IMR-90 (cell line): Measurements from ENCODE around the gene SCGB3A2. TPM values are rescaled to one million over a fixed set of nuclear protein-coding genes. Genes with fewer than 3 reads are reported as not detected.

Source experiments
- ATAC-seq: fragments of 200-7000 bp; cut with Tn5 transposase; 2 replicates; pipeline ENCODE4 v1.9.1; 2020; ENCODE audit warnings: low read depth, mild to moderate bottlenecking, moderate library complexity
- BruUV-seq: library from RNA; stranded (reverse); fragments of 400-500 nt; replicated peaks from 2 replicates; lab custom pipeline; 2021; lab: Mats Ljungman, UMichigan
- CTCF ChIA-PET: fragments of 300-600 bp; formaldehyde crosslinking; extraction: SDS; loops from one replicate; lab custom pipeline; 2021; ENCODE audit warnings: antibody characterized with exemption; lab: Yijun Ruan, JAX
- POLR2A ChIA-PET: fragments of 300-600 bp; sonication (Branson Sonifier 250); formaldehyde crosslinking; loops from one replicate; lab custom pipeline; 2022; ENCODE audit warnings: antibody characterized with exemption; ENCODE audit not compliant: unreplicated experiment; lab: Charles Lee
- DNase-seq: peaks from one replicate; pipeline ENCODE4 v3.0.0; 2013
- H2AFZ ChIP-seq: replicated peaks from 2 replicates; pipeline ENCODE3; 2013; ENCODE audit warnings: low read length, mild to moderate bottlenecking; ENCODE audit not compliant: poor library complexity
- H2AK5ac ChIP-seq: 2 replicates; pipeline ENCODE4 v1.6.1; 2013; ENCODE audit warnings: low read depth, low read length, inconsistent platforms
- H2AK9ac ChIP-seq: replicated peaks from 2 replicates; pipeline ENCODE3; 2013; ENCODE audit warnings: mild to moderate bottlenecking, low read depth, low read length, moderate library complexity; ENCODE audit not compliant: poor library complexity
- H2BK120ac ChIP-seq: 2 replicates; pipeline ENCODE4 v1.6.1; 2013; ENCODE audit warnings: low read depth, low read length, inconsistent platforms
- H2BK15ac ChIP-seq: 3 replicates; pipeline ENCODE4 v1.6.1; 2013; ENCODE audit warnings: low read depth, low read length, inconsistent platforms
- H2BK20ac ChIP-seq: 2 replicates; pipeline ENCODE4 v1.6.1; 2013; ENCODE audit warnings: low read depth, mild to moderate bottlenecking, inconsistent platforms, low read length, moderate library complexity
- H2BK5ac ChIP-seq: 2 replicates; pipeline ENCODE4 v1.6.1; 2013; ENCODE audit warnings: mild to moderate bottlenecking, low read depth, low read length, inconsistent platforms; ENCODE audit not compliant: poor library complexity, severe bottlenecking
- H3K14ac ChIP-seq: replicated peaks from 2 replicates; pipeline ENCODE4 v1.6.1; 2013; ENCODE audit warnings: low read depth, low read length, inconsistent platforms
- H3K18ac ChIP-seq: 2 replicates; pipeline ENCODE4 v1.6.1; 2013; ENCODE audit warnings: low read depth, low read length, control low read depth
- H3K23ac ChIP-seq: 2 replicates; pipeline ENCODE4 v1.6.1; 2013; ENCODE audit warnings: low read depth, low read length, inconsistent platforms
- H3K27ac ChIP-seq: 2 replicates; pipeline ENCODE4 v1.5.1; 2013; ENCODE audit warnings: mild to moderate bottlenecking, control low read depth, low read length; ENCODE audit not compliant: insufficient read depth
- H3K27me3 ChIP-seq: 2 replicates; pipeline ENCODE4 v1.6.1; 2013; ENCODE audit warnings: low read length; ENCODE audit not compliant: control insufficient read depth, insufficient read depth
- H3K36me3 ChIP-seq: 2 replicates; pipeline ENCODE4 v1.6.1; 2013; ENCODE audit warnings: low read length, mixed read lengths; ENCODE audit not compliant: control insufficient read depth, insufficient read depth
- H3K4ac ChIP-seq: 2 replicates; pipeline ENCODE4 v1.6.1; 2013; ENCODE audit warnings: low read depth, low read length, inconsistent platforms
- H3K4me1 ChIP-seq: 2 replicates; pipeline ENCODE4 v1.6.1; 2013; ENCODE audit warnings: low read length, mixed read lengths; ENCODE audit not compliant: control insufficient read depth, insufficient read depth
- H3K4me2 ChIP-seq: 2 replicates; pipeline ENCODE4 v1.6.1; 2013; ENCODE audit warnings: low read depth, mild to moderate bottlenecking, control low read depth, low read length, moderate library complexity
- H3K4me3 ChIP-seq: 2 replicates; pipeline ENCODE4 v1.5.1; 2013; ENCODE audit warnings: low read depth, mild to moderate bottlenecking, control low read depth, low read length, moderate library complexity; ENCODE audit not compliant: insufficient read depth
- H3K56ac ChIP-seq: 2 replicates; pipeline ENCODE4 v1.6.1; 2013; ENCODE audit warnings: low read length, inconsistent platforms; ENCODE audit not compliant: insufficient read depth; ENCODE audit errors: extremely low read depth
- H3K79me1 ChIP-seq, 2 experiments: 2 replicates each; pipeline ENCODE4 v1.6.1; 2013; ENCODE audit warnings: low read length in 2 of 2, inconsistent platforms in 1 of 2, low read depth in 1 of 2
- H3K9ac ChIP-seq: 2 replicates; pipeline ENCODE4 v1.6.1; 2013; ENCODE audit warnings: low read depth, low read length, control low read depth
- H3K9me1 ChIP-seq: 2 replicates; pipeline ENCODE4 v1.6.1; 2013; ENCODE audit warnings: low read length, inconsistent platforms; ENCODE audit not compliant: insufficient read depth
- H3K9me3 ChIP-seq: 2 replicates; pipeline ENCODE4 v1.6.1; 2013; ENCODE audit warnings: low read length; ENCODE audit not compliant: control insufficient read depth, insufficient read depth
- H4K20me1 ChIP-seq: 2 replicates; pipeline ENCODE4 v1.6.1; 2013; ENCODE audit warnings: low read length, inconsistent platforms; ENCODE audit not compliant: insufficient read depth
- H4K5ac ChIP-seq: 2 replicates; pipeline ENCODE4 v1.6.1; 2013; ENCODE audit warnings: mild to moderate bottlenecking, low read depth, low read length, control low read depth
- H4K8ac ChIP-seq, 2 experiments: 2 replicates each; pipeline ENCODE4 v1.6.1; 2013; ENCODE audit warnings: low read depth in 2 of 2, low read length in 2 of 2, control low read depth in 1 of 2, inconsistent platforms in 1 of 2
- H4K91ac ChIP-seq: 2 replicates; pipeline ENCODE4 v1.6.1; 2013; ENCODE audit warnings: low read depth, low read length, inconsistent platforms; ENCODE audit not compliant: insufficient read depth
- BHLHE40 ChIP-seq: fragments of 150-350 bp; IDR thresholded peaks from 2 replicates; pipeline ENCODE4 v1.6.1; 2016; ENCODE audit warnings: mild to moderate bottlenecking, low read depth, low read length
- CHD1 ChIP-seq: IDR thresholded peaks from 2 replicates; pipeline ENCODE4 v1.6.1; 2012; ENCODE audit warnings: low read depth, low read length, improper control_type of control experiment
- MAFK ChIP-seq: IDR thresholded peaks from 2 replicates; pipeline ENCODE4 v1.6.1; 2012; ENCODE audit warnings: low read depth, low read length, improper control_type of control experiment
- MAZ ChIP-seq: IDR thresholded peaks from 2 replicates; pipeline ENCODE4 v1.6.1; 2012; ENCODE audit warnings: low read depth, mild to moderate bottlenecking, low read length, improper control_type of control experiment, moderate library complexity, borderline replicate concordance
- POLR2A ChIP-seq: IDR thresholded peaks from 2 replicates; pipeline ENCODE4 v1.6.1; 2012; ENCODE audit warnings: mild to moderate bottlenecking, low read depth, low read length
- RCOR1 ChIP-seq: IDR thresholded peaks from 2 replicates; pipeline ENCODE4 v1.6.1; 2012; ENCODE audit warnings: mild to moderate bottlenecking, low read length, improper control_type of control experiment; ENCODE audit not compliant: insufficient replicate concordance
- WGBS, 2 experiments: methylation state at CpG; one replicate each; pipeline versions ENCODE4 v1.1.5 to v1.1.7; 2013; ENCODE audit warnings: missing lambda C conversion rate in 2 of 2; ENCODE audit not compliant: insufficient read length in 1 of 2; ENCODE audit errors: extremely low coverage in 2 of 2; 5-methylcytosine and 5-hydroxymethylcytosine counted together
- dilution Hi-C: fragments of 300-500 bp; cut with HindIII; formaldehyde crosslinking; loops from one replicate; pipeline ENCODE4 v1.14.3; 2018; ENCODE audit warnings: low sequenced_read_pairs; ENCODE audit not compliant: unreplicated experiment
- in situ Hi-C: fragments of 300-500 bp; cut with MboI; formaldehyde crosslinking; loops from 3 replicates; pipeline ENCODE4 v1.14.3; 2019; ENCODE audit warnings: low sequenced_read_pairs, inconsistent platforms, mixed read lengths
- intact Hi-C: fragments of 100-400 bp; cut with micrococcal nuclease; formaldehyde crosslinking; loops from 2 replicates; pipeline ENCODE4 v1.10.0; 2022
- polyA plus RNA-seq, 3 experiments: library from polyadenylated mRNA; depleted of rRNA; stranded (reverse); fragments of >200 nt; gene quantifications; 2 replicates each; pipeline ENCODE4 v1.2.3, GENCODE V29; 2012; ENCODE audit warnings: low replicate concordance in 1 of 3
- total RNA-seq: library from RNA; depleted of rRNA; stranded (reverse); fragments of >200 nt; gene quantifications from 2 replicates; pipeline ENCODE4 v1.2.3, GENCODE V29; 2012
- TF ChIP-seq, protein P1 (sequence below): fragments of 150-350 bp; IDR thresholded peaks from 2 replicates; pipeline ENCODE4 v1.6.1; 2016; ENCODE audit warnings: low read depth, mild to moderate bottlenecking, low read length, moderate library complexity, borderline replicate concordance

The SCGB3A2 gene
- total and polyA plus RNA-seq, 2 of the 4 experiments (the other 2 are of a cell fraction) = not detected

DNA sequence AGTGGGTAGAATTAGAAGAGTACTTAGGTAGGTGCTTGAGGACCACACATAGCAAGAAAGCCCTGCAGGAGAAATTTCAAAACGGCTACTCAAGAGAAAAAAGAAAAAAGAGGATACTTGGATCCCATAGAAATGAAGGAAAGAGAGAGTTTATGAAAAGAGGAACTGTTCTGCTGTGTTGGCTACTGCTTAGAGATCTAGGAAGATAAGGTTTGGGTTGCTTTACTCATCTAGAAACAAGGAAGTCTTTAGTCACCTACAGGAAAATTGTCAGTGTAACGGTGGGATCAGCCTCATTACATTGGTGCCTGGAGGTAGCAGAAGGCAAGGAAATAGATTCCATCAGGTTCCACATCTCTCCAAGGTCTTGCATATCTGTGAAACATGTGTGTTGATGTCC is 42.6 kb downstream of the SCGB3A2 start:
- H3K9ac ChIP-seq = no peak overlapping the region
- no peaks in the 10 kb centered on the region for H3K9me3 ChIP-seq
- no TSS peak for BruUV-seq
- no peaks in the 10 kb centered on the region for H3K4me1 ChIP-seq
- H3K4me3 ChIP-seq = no peak overlapping the region
- H3K4ac ChIP-seq = no peak overlapping the region
- H2AK5ac ChIP-seq = no peak overlapping the region
- H3K79me1 ChIP-seq = no peaks in the 10 kb centered on the region
- no peaks in the 10 kb centered on the region for H3K9me1 ChIP-seq
- DNase-seq (no peak), ATAC-seq (no peak)
- no peak overlapping the region for H2BK15ac ChIP-seq
- CTCF ChIA-PET = no interaction called here
- no peak for TF ChIP-seq MAZ
- TF ChIP-seq CHD1 = no peak
- TF ChIP-seq, protein P1, sequence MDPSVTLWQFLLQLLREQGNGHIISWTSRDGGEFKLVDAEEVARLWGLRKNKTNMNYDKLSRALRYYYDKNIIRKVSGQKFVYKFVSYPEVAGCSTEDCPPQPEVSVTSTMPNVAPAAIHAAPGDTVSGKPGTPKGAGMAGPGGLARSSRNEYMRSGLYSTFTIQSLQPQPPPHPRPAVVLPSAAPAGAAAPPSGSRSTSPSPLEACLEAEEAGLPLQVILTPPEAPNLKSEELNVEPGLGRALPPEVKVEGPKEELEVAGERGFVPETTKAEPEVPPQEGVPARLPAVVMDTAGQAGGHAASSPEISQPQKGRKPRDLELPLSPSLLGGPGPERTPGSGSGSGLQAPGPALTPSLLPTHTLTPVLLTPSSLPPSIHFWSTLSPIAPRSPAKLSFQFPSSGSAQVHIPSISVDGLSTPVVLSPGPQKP = no peak
- no peak for TF ChIP-seq POLR2A
- TF ChIP-seq MAFK = no peak
- no peak for TF ChIP-seq BHLHE40
- no peak for TF ChIP-seq RCOR1
- H4K91ac ChIP-seq = no peak overlapping the region
- H4K8ac ChIP-seq = no peak overlapping the region
- in situ Hi-C loops = no loop called here
- no peak overlapping the region for H2BK120ac ChIP-seq
- no peaks in the 10 kb centered on the region for H3K27me3 ChIP-seq
- no peak overlapping the region for H2BK20ac ChIP-seq
- no peak overlapping the region for H3K23ac ChIP-seq
- H2AFZ ChIP-seq = no peak overlapping the region
- 33% methylated on average over 1 of the region's 2 CpGs; no CpG with 5 or more reads in 1 of the 2 experiments for WGBS, 2 experiments
- dilution Hi-C loops = no loop called here
- H4K20me1 ChIP-seq = no peaks in the 10 kb centered on the region
- intact Hi-C loops = no loop called here
- H3K36me3 ChIP-seq = no peaks in the 10 kb centered on the region
- H2BK5ac ChIP-seq = no peak overlapping the region
- no peak overlapping the region for H3K4me2 ChIP-seq
- no peak overlapping the region for H3K27ac ChIP-seq
- no peak overlapping the region for H3K14ac ChIP-seq
- no peak overlapping the region for H3K56ac ChIP-seq
- no peak overlapping the region for H3K18ac ChIP-seq
- POLR2A ChIA-PET = no interaction called here
- H2AK9ac ChIP-seq = no peak overlapping the region
- H4K5ac ChIP-seq = no peak overlapping the region
